Ecto neural progenitor cell (in vitro differentiated cells): Measurements from ENCODE around the gene CHPF.

ENCODE experiments used
- DNase-seq: peaks from one replicate; pipeline ENCODE4 v3.0.0-alpha.2; 2018; ENCODE audit warnings: low spot score

CHPF gene

GRCh38 chr2:219567131-219567530 lies 23.5 kb upstream of the CHPF start:
- DNase-seq, result no peak

- DNase-seq, result no peak
Observed at GRCh38 chr2:219566640-219567039, 23.0 kb upstream of the CHPF start.

GRCh38 chr2:219565130-219566080 lies 21.8 kb upstream of the CHPF start:
- no peak for DNase-seq

- no peak for DNase-seq
Observed at GRCh38 chr2:219563271-219563928, 19.8 kb upstream of the CHPF start.

- peak; percentile 39 for DNase-seq
Observed at GRCh38 chr2:219562049-219563020, 18.7 kb upstream of the CHPF start.

- no peak for DNase-seq
Observed at GRCh38 chr2:219561179-219562048, 17.8 kb upstream of the CHPF start.

GRCh38 chr2:219560893-219561178 lies 17.2 kb upstream of the CHPF start:
- DNase-seq, result no peak

- no peak for DNase-seq
Observed at GRCh38 chr2:219560037-219560892, 16.7 kb upstream of the CHPF start.

- DNase-seq, result no peak
Observed at GRCh38 chr2:219559156-219559915, 15.7 kb upstream of the CHPF start.

GRCh38 chr2:219557791-219558785 lies 14.5 kb upstream of the CHPF start:
- DNase-seq, result no peak

- no peak for DNase-seq
Observed at GRCh38 chr2:219557320-219557719, 13.7 kb upstream of the CHPF start.

GRCh38 chr2:219556413-219556812 lies 12.8 kb upstream of the CHPF start:
- no peak for DNase-seq

GRCh38 chr2:219555956-219556355 lies 12.3 kb upstream of the CHPF start:
- no peak for DNase-seq

GRCh38 chr2:219554350-219554749 lies 10.7 kb upstream of the CHPF start:
- no peak for DNase-seq

GRCh38 chr2:219553463-219553963 lies 9.9 kb upstream of the CHPF start:
- no peak for DNase-seq

- no peak for DNase-seq
Observed at GRCh38 chr2:219553168-219553417, 9.5 kb upstream of the CHPF start.

GRCh38 chr2:219552382-219553167 lies 9.0 kb upstream of the CHPF start:
- peak; percentile 95 for DNase-seq
